Coronary artery (tissue), 2 donors: ENCODE results near the gene SNCAIP.

Experiments used
- DNase-seq: peaks from one replicate; pipeline ENCODE4 v3.0.0-alpha.2; 2017; ENCODE audit warnings: low spot score
- H3K27ac ChIP-seq, 2 donors: fragments of 200-600 bp; sonication (generic); one replicate each; pipeline ENCODE4 v1.5.1; 2016 to 2019
- H3K4me3 ChIP-seq: fragments of 200-600 bp; sonication (generic); 2 replicates; pipeline ENCODE4 v1.5.1; 2016; ENCODE audit warnings: mild to moderate bottlenecking, moderate library complexity
- TF ChIP-seq, protein P1 (sequence below): fragments of 200-600 bp; sonication (generic); IDR thresholded peaks from one replicate; pipeline ENCODE4 v1.5.1; 2019; ENCODE audit warnings: antibody characterized with exemption

SNCAIP gene

DNA sequence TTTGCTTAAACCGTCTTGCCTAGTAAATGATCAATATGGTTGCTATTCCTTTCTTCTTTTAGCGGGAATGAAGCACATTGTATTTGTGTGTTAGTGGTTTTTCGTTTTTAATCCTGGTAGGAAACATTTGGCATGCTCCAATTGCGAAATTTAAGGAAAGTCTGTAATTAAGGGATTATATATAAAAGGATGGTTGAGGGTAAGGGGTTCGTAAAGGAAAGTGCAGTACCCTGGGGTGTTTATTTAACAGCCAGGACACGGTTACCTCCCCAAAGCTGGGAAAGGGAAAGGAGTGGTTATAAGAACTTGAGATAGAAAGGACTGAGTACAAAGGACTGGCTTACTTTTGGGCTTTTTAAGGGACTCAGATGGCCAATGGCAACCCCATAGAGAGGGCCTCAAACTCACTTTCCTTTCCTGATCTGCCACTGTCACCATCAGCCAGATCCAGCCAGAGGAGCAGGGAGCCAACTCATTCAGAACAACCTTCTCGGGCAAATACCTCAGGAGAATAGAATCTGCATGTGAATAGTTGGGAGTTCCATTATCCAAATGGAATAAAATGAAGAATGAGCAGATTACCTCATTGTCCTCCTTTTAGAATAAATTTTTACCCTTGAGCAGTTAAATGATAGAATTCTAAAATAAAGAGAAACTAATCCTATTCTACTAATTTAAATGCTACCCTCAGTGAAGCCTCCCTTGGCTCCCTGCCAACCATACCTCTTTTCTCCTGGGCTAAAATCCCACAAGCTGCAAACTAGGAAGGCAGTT is 117.7 kb downstream of the SNCAIP start:
- Histone ChIP-seq H3K4me3 (no peak overlapping the region), H3K27ac (no peak overlapping the region)
- no peak for DNase-seq
- TF ChIP-seq, protein P1, sequence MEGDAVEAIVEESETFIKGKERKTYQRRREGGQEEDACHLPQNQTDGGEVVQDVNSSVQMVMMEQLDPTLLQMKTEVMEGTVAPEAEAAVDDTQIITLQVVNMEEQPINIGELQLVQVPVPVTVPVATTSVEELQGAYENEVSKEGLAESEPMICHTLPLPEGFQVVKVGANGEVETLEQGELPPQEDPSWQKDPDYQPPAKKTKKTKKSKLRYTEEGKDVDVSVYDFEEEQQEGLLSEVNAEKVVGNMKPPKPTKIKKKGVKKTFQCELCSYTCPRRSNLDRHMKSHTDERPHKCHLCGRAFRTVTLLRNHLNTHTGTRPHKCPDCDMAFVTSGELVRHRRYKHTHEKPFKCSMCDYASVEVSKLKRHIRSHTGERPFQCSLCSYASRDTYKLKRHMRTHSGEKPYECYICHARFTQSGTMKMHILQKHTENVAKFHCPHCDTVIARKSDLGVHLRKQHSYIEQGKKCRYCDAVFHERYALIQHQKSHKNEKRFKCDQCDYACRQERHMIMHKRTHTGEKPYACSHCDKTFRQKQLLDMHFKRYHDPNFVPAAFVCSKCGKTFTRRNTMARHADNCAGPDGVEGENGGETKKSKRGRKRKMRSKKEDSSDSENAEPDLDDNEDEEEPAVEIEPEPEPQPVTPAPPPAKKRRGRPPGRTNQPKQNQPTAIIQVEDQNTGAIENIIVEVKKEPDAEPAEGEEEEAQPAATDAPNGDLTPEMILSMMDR: no peak

DNA sequence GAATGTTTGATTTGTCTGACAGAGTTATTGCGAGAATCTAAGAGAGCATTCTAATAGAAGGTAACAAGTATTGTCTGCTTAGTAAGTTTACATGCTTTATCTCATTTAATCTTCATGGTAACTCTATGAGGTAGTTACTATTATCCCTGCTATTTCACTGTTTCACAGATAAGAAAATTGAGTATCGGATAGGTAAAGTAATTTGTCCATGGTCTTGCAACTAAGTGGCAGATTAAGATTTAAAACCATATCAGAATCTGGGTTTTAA is 118.2 kb downstream of the SNCAIP start:
- Histone ChIP-seq H3K4me3 (no peak overlapping the region), H3K27ac (no peak overlapping the region)
- no peak for DNase-seq
- TF ChIP-seq, protein P1: no peak

DNA sequence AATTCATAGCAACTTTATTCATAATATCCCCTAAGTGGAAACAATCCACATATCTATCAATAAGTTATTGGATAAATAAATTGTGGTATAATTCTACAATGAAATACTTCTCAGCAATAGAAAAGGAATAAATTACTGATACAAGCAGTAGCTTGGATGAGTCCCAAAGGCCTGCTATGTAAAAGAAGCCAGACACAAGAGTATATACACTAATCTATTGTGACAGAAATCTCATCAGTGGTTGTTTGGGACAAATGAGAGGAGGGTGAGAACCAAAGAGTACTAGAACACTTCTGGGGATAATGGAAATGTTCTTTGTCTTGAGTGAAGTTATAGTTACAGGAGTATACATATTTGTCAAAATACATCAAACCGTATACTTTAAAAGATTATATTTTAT is 119.3 kb downstream of the SNCAIP start:
- H3K27ac ChIP-seq: no peak overlapping the region
- no peak for DNase-seq
- H3K4me3 ChIP-seq: no peak overlapping the region
- TF ChIP-seq, protein P1: no peak

DNA sequence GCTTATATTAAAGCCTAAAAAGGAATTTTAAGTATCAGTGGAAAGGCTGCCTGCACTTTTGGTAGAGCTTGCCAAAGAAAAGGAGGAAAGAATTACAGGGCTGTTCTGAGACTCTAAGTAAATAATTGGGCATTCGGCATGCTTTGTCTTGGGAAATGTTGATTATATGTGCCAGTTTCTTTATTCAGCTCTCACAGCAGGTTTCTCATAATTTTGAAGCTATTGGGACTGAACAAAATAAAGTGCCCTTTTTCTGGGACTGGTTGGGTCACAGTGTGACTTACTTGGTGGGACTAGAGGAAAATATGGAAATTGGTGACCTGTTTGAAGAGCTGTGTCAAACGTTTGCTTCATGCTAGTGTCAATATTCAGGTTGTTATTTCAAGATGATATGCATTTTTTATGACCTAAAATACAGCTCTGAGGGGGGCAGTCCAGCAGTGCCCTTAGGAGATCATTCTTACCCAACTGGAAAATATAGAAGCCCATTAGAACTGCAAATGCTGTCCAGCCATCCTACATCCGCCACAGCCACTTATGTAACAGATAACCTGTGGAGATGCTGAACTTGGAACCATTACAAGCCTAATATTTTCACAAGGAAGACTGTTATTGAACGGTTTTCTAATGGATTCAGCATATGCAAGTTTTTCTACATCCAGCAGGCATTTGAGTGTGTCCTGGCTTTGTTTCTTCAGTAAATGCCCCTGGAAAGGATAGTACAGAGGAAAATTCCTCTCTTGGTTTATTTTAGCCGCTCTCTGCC is 122.4 kb downstream of the SNCAIP start:
- TF ChIP-seq, protein P1: no peak
- Histone ChIP-seq H3K27ac (peak overlapping the region; percentile 15 to 50), H3K4me3 (no peak overlapping the region)
- no peak for DNase-seq

DNA sequence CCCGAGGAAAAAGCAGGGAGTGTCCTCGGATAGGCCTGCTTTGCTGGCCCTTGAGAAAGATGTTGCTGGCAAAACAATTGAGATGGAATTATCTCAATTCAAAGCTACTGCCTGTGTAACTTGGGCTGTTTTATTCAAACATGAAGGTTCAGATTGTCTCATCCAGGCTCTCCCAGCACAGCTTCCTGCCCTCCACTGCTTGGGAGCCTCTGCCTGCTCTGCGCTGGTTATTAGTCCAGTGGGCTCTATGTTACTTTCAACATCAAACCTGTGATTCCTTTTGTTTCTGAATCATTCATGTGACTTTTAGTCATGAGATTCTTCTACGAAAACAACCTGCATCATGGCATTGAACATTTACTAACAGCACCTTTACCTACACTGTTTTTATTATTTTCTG is 123.2 kb downstream of the SNCAIP start:
- peak overlapping the region; percentile 15 to 50 for H3K27ac ChIP-seq
- TF ChIP-seq, protein P1: no peak
- H3K4me3 ChIP-seq: no peak overlapping the region
- DNase-seq: no peak

DNA sequence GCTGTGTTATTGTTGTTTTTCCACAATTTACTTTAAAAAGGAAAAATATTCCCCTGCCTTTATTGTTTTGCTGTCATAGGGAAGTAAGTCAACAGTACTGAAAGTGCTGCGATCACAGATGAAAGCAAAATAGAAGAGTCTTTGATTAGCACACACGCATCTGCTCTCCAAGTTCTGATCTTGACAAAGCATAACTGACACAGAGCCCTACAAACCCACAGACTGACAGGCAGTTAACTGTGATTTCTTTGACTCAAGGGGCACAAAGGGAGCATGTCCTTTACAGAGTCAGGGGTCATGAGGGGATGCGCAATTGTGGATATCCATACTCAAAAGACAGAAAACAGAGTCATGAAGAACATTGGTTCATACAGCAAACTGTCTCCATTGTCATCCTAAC is 123.7 kb downstream of the SNCAIP start:
- TF ChIP-seq, protein P1: no peak
- Histone ChIP-seq H3K4me3 (no peak overlapping the region), H3K27ac (no peak overlapping the region)
- DNase-seq: no peak

DNA sequence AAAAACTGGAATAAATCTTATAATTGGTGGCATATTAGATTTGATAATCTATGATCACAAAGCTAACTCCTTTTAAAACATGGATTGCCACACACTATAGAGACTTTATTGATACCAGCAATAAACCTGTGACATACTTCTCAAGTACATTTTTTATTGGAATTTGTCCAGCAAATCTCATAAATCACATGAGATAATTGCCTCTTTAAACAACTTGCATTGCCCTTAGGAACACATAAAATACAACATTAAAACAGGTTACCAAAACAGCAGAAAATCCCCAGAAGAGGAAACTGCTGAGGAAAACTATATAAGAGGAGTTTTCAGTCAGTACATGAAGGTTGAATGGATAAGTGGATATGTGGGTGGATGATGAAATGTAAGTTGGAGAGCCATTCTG is 124.6 kb downstream of the SNCAIP start:
- TF ChIP-seq, protein P1: no peak
- Histone ChIP-seq H3K27ac (no peak overlapping the region), H3K4me3 (no peak overlapping the region)
- DNase-seq: no peak
